ENCODE data around the gene MARS1. TPM values are rescaled to one million over a fixed set of nuclear protein-coding genes. Genes with fewer than 3 reads are reported as not detected.

MARS1 gene
- total RNA-seq, 4 donors from 2014 or later, result 37.7 to 81.1 (median 42.0) TPM

DNA sequence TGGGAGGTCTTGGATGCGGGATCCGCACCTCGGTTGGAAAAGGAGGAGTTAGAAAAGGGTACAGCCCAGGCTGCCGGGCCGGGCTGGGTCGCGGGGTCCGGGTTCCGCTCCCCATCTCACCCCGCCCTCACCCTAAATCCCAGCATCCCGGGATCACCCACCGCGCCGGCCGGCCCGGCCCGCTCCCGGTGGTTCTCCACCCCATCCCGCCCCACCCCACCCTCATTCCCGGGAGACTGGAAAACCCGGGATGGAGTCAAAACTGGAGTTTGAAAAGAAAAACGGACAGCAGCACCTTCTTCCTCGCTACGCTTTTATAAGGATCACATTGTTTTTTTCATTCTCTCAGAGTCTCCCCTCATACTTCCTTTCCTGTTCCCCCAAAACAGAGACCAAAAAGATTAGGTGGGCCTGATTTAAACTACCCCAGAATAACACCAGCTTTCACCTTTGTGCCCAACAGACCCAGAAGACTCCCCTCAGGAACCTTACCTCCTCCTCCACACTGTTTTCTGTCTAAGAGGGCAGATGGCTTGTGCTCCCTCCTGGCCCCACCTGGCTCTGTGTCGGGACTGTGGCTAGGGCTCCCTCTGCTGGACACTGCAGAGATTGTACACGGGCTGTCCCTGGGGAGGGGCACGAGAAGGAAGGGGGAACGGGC is 25.5 kb upstream of the MARS1 start:
- no peaks in the 10 kb centered on the region for H3K36me3 ChIP-seq
- peaks cover 14 to 19% (median 18%) of the 10 kb centered on the region in 3 donors for H3K27me3 ChIP-seq
- in situ Hi-C loops (cut with MboI; ENCODE audit: low sequenced_read_pairs in 4 of 4) (no loop called here), intact Hi-C loops (cut with DNase I; ENCODE audit: low total_unique reads) (no loop called here)
- H3K4me1 ChIP-seq, result peaks cover 24 to 37% of the 10 kb centered on the region in 2 donors
- ATAC-seq (peak; percentile 73 to 86), DNase-seq (peak; percentile 67 to 81)
- H3K4me3 ChIP-seq, result peak overlapping the region; percentile 68 to 78 (median 70)
- H3K27ac ChIP-seq, result peak overlapping the region; percentile 66 to 78 (median 76)
- peak; percentile 7 to 29 for TF ChIP-seq POLR2A (IDR thresholded peaks at IDR 0.05)
- TF ChIP-seq, protein P1, sequence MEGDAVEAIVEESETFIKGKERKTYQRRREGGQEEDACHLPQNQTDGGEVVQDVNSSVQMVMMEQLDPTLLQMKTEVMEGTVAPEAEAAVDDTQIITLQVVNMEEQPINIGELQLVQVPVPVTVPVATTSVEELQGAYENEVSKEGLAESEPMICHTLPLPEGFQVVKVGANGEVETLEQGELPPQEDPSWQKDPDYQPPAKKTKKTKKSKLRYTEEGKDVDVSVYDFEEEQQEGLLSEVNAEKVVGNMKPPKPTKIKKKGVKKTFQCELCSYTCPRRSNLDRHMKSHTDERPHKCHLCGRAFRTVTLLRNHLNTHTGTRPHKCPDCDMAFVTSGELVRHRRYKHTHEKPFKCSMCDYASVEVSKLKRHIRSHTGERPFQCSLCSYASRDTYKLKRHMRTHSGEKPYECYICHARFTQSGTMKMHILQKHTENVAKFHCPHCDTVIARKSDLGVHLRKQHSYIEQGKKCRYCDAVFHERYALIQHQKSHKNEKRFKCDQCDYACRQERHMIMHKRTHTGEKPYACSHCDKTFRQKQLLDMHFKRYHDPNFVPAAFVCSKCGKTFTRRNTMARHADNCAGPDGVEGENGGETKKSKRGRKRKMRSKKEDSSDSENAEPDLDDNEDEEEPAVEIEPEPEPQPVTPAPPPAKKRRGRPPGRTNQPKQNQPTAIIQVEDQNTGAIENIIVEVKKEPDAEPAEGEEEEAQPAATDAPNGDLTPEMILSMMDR (IDR thresholded peaks at IDR 0.05 in 4 of 5, conservative IDR thresholded peaks at IDR 0.05 in 1 of 5), result peak; percentile 93 to 95 (median 95)
- no peaks in the 10 kb centered on the region for H3K9me3 ChIP-seq

DNA sequence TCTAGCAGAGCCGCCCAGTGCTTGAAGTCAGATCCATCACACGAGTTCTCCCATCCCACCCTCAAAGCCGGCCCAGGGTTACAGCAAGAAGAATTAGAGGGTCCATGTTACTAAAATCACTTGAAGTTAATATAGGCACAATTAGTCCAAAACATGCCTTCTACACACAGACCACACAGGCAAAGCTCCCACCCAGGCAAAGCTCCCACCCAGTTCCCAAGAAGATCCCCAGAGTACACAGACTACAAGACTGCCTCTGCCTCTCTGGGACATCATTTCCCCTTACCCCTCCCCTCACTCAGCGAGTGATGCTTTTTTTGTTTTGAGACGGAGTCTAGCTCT is 25.0 kb upstream of the MARS1 start:
- ATAC-seq (no peak), DNase-seq (no peak)
- Histone ChIP-seq H3K27me3 (peaks cover 14 to 19% (median 18%) of the 10 kb centered on the region in 3 donors), H3K4me3 (peak overlapping the region in 3 of 4 donors; percentile 68 to 71 (median 69)), H3K36me3 (no peaks in the 10 kb centered on the region), H3K4me1 (peaks cover 20 to 37% of the 10 kb centered on the region in 2 donors), H3K27ac (peak overlapping the region in 3 of 4 donors; percentile 66 to 77 (median 76)), H3K9me3 (no peaks in the 10 kb centered on the region)
- in situ Hi-C loops (cut with MboI; ENCODE audit: low sequenced_read_pairs in 4 of 4) (no loop called here), intact Hi-C loops (cut with DNase I; ENCODE audit: low total_unique reads) (no loop called here)
- TF ChIP-seq, protein P1 (IDR thresholded peaks at IDR 0.05 in 4 of 5, conservative IDR thresholded peaks at IDR 0.05 in 1 of 5), result peak in 2 of 5 experiments; percentile 2 to 4
- TF ChIP-seq POLR2A (IDR thresholded peaks at IDR 0.05), result no peak

DNA sequence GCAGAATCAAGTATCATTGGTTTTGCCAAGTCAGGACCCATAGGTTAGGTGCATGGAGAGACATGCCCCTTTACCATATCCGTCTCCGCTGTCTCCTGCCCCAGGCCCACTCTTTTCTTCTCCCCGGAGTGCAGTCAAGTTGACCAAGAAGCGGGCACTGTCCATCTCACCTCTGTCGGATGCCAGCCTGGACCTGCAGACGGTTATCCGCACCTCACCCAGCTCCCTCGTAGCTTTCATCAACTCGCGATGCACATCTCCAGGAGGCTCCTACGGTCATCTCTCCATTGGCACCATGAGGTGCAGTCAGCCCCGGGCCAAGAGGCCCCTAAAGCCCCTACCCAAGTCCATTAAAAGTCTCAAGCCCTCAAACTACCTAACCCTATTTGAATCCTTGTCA is 23.3 kb upstream of the MARS1 start:
- DNase-seq, result no peak
- peaks cover 12 to 30% of the 10 kb centered on the region in 2 donors for H3K4me1 ChIP-seq
- ATAC-seq, result no peak
- H3K27me3 ChIP-seq, result peaks cover 14 to 19% (median 18%) of the 10 kb centered on the region in 3 donors
- in situ Hi-C loops (cut with MboI; ENCODE audit: low sequenced_read_pairs in 4 of 4), result no loop called here
- H3K27ac ChIP-seq, result no peak overlapping the region
- TF ChIP-seq, protein P1 (IDR thresholded peaks at IDR 0.05 in 4 of 5, conservative IDR thresholded peaks at IDR 0.05 in 1 of 5), result no peak
- no peak for TF ChIP-seq POLR2A (IDR thresholded peaks at IDR 0.05)
- no peak overlapping the region for H3K4me3 ChIP-seq
- H3K36me3 ChIP-seq, result no peaks in the 10 kb centered on the region
- no peaks in the 10 kb centered on the region for H3K9me3 ChIP-seq
- intact Hi-C loops (cut with DNase I; ENCODE audit: low total_unique reads), result no loop called here

DNA sequence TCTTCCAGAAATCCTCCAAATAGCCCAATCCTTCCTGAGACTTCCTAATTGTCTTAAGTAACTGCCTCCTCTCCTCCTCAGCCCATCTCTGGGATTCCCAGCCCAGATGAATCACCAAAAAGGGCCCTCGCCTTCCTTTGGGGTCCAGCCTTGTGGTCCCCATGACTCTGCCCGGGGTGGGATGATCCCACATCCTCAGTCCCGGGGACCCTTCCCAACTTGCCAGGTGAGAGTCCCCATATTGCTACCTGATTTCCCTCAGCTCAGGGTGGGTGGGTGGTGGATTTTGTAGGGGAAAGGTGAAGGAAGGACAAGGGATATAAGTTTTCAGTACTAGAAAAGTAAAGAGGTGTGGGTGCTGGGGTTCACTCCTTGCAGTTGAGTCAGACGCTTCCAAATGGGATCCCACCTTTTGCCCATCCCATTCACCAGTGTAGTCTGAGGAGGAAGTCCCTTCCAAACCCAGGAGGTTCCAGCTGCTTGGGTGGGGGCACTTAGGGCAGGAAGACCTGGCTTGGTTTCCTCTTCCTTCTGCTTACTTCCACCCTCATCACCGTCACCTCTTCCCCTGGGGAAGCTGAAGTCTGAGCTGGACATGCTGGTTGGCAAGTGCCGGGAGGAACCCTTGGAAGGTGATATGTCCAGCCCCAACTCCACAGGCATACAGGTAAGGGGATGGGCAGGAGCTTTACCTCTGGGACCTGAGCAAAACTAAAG is 22.7 kb upstream of the MARS1 start:
- no peak overlapping the region for H3K27ac ChIP-seq
- TF ChIP-seq POLR2A (IDR thresholded peaks at IDR 0.05), result no peak
- TF ChIP-seq, protein P1 (IDR thresholded peaks at IDR 0.05 in 4 of 5, conservative IDR thresholded peaks at IDR 0.05 in 1 of 5), result no peak
- H3K36me3 ChIP-seq, result no peaks in the 10 kb centered on the region
- H3K4me3 ChIP-seq, result no peak overlapping the region
- in situ Hi-C loops (cut with MboI; ENCODE audit: low sequenced_read_pairs in 4 of 4) (no loop called here), intact Hi-C loops (cut with DNase I; ENCODE audit: low total_unique reads) (no loop called here)
- no peak for ATAC-seq
- DNase-seq, result no peak
- H3K9me3 ChIP-seq, result no peaks in the 10 kb centered on the region
- peaks cover 12 to 25% of the 10 kb centered on the region in 2 donors for H3K4me1 ChIP-seq
- H3K27me3 ChIP-seq, result peaks cover 14 to 15% (median 14%) of the 10 kb centered on the region in 3 donors

Data from gastrocnemius medialis (tissue), 4 donors.